Upper lobe of right lung (tissue), 1 donor: Measurements from ENCODE around the gene GASK1B. TPM values are rescaled to one million over a fixed set of nuclear protein-coding genes. Genes with fewer than 3 reads are reported as not detected.

Source experiments
- ATAC-seq: fragments of 200-7000 bp; cut with Tn5 transposase; one replicate; pipeline ENCODE4 v1.9.1; 2020; ENCODE audit warnings: mild to moderate bottlenecking, moderate library complexity
- DNase-seq: peaks from one replicate; pipeline ENCODE4 v3.0.0-alpha.2; 2020
- H3K27ac ChIP-seq: fragments of 200-600 bp; one replicate; pipeline ENCODE4 v1.8.0; 2022
- H3K27me3 ChIP-seq: fragments of 200-600 bp; one replicate; pipeline ENCODE4 v1.8.0; 2022; ENCODE audit warnings: mild to moderate bottlenecking
- H3K36me3 ChIP-seq: fragments of 200-600 bp; one replicate; pipeline ENCODE4 v1.8.0; 2022
- H3K4me1 ChIP-seq: fragments of 200-600 bp; one replicate; pipeline ENCODE4 v1.8.0; 2022
- H3K4me3 ChIP-seq: fragments of 200-600 bp; one replicate; pipeline ENCODE4 v1.8.0; 2022; ENCODE audit warnings: mild to moderate bottlenecking
- H3K9me3 ChIP-seq: fragments of 200-600 bp; one replicate; pipeline ENCODE4 v1.8.0; 2022
- intact Hi-C: fragments of 100-400 bp; cut with DNase I; formaldehyde crosslinking; loops from one replicate; pipeline ENCODE4 v1.11.0; 2022
- total RNA-seq: library from RNA; stranded (reverse); fragmentation: NEBNext Ultra II Directional; extraction: Animal tissue kit (Norgen Biotek cat#: 25700); gene quantifications from one replicate; pipeline ENCODE4 v1.2.1, GENCODE V29; 2021
- TF ChIP-seq, protein P1 (sequence below): fragments of 200-600 bp; IDR thresholded peaks from one replicate; pipeline ENCODE4 v1.8.0; 2022; ENCODE audit warnings: antibody characterized with exemption
- donor health status: DM: no; HTN: yes; CAD: no; lungs with severe emphysema.

The GASK1B gene
- total RNA-seq, 1 donor from 2014 or later = 37.3 TPM

DNA sequence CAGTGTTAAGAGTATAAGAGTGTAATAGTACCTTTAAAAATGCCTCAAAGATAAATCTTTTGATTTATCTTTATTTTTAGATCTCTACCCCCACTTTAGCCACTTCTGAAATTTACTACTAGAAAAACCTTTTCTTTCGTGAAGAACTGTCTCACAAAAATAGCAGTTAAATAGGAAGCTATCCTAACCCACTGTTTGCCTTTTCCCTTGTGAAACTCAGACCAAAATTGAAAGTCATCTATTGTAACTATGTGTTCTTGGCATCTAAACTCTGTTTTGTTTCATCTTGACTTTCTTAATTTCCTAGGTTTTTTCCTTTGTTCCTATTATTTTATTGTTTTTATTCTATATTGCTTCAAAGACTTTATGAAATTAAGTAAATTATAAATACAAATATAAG, 29.7 kb upstream of the GASK1B start:
- Histone ChIP-seq H3K27me3 (no peaks in the 10 kb centered on the region), H3K4me1 (no peaks in the 10 kb centered on the region), H3K27ac (no peak overlapping the region), H3K36me3 (no peaks in the 10 kb centered on the region), H3K4me3 (no peak overlapping the region), H3K9me3 (no peaks in the 10 kb centered on the region)
- intact Hi-C loops = no loop called here
- DNase-seq (no peak), ATAC-seq (no peak)
- TF ChIP-seq, protein P1, sequence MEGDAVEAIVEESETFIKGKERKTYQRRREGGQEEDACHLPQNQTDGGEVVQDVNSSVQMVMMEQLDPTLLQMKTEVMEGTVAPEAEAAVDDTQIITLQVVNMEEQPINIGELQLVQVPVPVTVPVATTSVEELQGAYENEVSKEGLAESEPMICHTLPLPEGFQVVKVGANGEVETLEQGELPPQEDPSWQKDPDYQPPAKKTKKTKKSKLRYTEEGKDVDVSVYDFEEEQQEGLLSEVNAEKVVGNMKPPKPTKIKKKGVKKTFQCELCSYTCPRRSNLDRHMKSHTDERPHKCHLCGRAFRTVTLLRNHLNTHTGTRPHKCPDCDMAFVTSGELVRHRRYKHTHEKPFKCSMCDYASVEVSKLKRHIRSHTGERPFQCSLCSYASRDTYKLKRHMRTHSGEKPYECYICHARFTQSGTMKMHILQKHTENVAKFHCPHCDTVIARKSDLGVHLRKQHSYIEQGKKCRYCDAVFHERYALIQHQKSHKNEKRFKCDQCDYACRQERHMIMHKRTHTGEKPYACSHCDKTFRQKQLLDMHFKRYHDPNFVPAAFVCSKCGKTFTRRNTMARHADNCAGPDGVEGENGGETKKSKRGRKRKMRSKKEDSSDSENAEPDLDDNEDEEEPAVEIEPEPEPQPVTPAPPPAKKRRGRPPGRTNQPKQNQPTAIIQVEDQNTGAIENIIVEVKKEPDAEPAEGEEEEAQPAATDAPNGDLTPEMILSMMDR = no peak

- TF ChIP-seq, protein P1 = no peak
- intact Hi-C loops = no loop called here
These were observed 29.1 kb upstream of the GASK1B start for GRCh38 chr4:158201876-158202275.

GRCh38 chr4:158201322-158201721, 28.5 kb upstream of the GASK1B start:
- H3K27ac ChIP-seq = no peak overlapping the region
- H3K36me3 ChIP-seq = no peaks in the 10 kb centered on the region
- TF ChIP-seq, protein P1 = no peak
- no peaks in the 10 kb centered on the region for H3K9me3 ChIP-seq
- no peaks in the 10 kb centered on the region for H3K4me1 ChIP-seq
- no peak for DNase-seq
- no peaks in the 10 kb centered on the region for H3K27me3 ChIP-seq
- intact Hi-C loops = no loop called here
- H3K4me3 ChIP-seq = no peak overlapping the region
- no peak for ATAC-seq

More at GRCh38 chr4:158201876-158202275, 29.1 kb upstream of the GASK1B start:
- H3K4me1 ChIP-seq = no peaks in the 10 kb centered on the region
- H3K36me3 ChIP-seq = no peaks in the 10 kb centered on the region
- DNase-seq (no peak), ATAC-seq (peak; percentile 41)
- H3K9me3 ChIP-seq = no peaks in the 10 kb centered on the region
- H3K4me3 ChIP-seq = no peak overlapping the region
- H3K27me3 ChIP-seq = no peaks in the 10 kb centered on the region
- H3K27ac ChIP-seq = no peak overlapping the region

- no peaks in the 10 kb centered on the region for H3K27me3 ChIP-seq
- H3K36me3 ChIP-seq = no peaks in the 10 kb centered on the region
- H3K4me1 ChIP-seq = no peaks in the 10 kb centered on the region
- TF ChIP-seq, protein P1 = no peak
- no peak overlapping the region for H3K27ac ChIP-seq
- ATAC-seq (no peak), DNase-seq (no peak)
- H3K9me3 ChIP-seq = no peaks in the 10 kb centered on the region
- no peak overlapping the region for H3K4me3 ChIP-seq
- intact Hi-C loops = no loop called here
These were observed 27.4 kb upstream of the GASK1B start for GRCh38 chr4:158200214-158200613.

DNA sequence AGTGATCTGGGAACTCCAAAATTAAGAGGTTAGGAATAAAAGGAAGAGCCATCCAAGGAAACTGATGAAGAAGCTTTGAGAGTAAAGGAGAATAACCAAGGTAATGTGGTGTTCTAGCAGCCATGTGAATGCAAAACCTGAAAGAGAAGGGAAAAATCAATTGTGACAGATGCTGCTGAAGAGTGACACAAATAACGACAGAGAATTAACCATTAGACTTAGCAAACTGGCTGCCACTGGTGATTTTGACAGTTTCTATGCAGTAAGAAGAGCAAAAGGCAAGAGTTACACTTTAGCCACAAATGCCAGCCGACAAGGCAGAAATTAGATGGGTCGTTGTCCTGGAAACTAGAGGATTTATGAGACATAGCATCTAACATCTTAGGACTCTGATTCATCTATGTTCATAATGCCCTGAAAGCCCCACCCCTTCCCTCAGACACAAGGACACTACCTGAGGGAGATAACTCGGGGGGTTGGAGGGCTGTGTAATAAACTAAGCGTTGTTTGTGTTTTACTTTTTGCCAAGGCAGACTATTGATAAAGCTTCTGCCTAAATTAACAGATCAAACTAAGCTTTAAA, 24.5 kb upstream of the GASK1B start:
- no peaks in the 10 kb centered on the region for H3K4me1 ChIP-seq
- H3K27me3 ChIP-seq = no peaks in the 10 kb centered on the region
- H3K36me3 ChIP-seq = no peaks in the 10 kb centered on the region
- DNase-seq (no peak), ATAC-seq (no peak)
- H3K27ac ChIP-seq = no peak overlapping the region
- intact Hi-C loops = no loop called here
- TF ChIP-seq, protein P1 = no peak
- H3K9me3 ChIP-seq = no peaks in the 10 kb centered on the region
- no peak overlapping the region for H3K4me3 ChIP-seq

GRCh38 chr4:158195297-158195696, 22.5 kb upstream of the GASK1B start:
- DNase-seq (no peak), ATAC-seq (no peak)
- TF ChIP-seq, protein P1 = no peak
- no peak overlapping the region for H3K27ac ChIP-seq
- H3K4me1 ChIP-seq = no peaks in the 10 kb centered on the region
- no peaks in the 10 kb centered on the region for H3K9me3 ChIP-seq
- intact Hi-C loops = no loop called here
- H3K36me3 ChIP-seq = no peaks in the 10 kb centered on the region
- no peak overlapping the region for H3K4me3 ChIP-seq
- no peaks in the 10 kb centered on the region for H3K27me3 ChIP-seq
